Neuronal stem cell (in vitro differentiated cells): Measurements from ENCODE around the gene FAM219A.
"Not testable (repeated sequence)": the region's sequence is repeated elsewhere in the genome, so short reads cannot be mapped to it uniquely, and the experiment has no call there.

Experiments used
- DNase-seq: peaks from one replicate; pipeline ENCODE4 v3.0.0-alpha.2; 2013; ENCODE audit warnings: low spot score
- H2AFZ ChIP-seq: one replicate; pipeline ENCODE4 v1.6.1; 2013; ENCODE audit warnings: mild to moderate bottlenecking, low read length, inconsistent platforms
- H2AK5ac ChIP-seq: 2 replicates; pipeline ENCODE4 v1.6.1; 2013; ENCODE audit warnings: low read depth, mild to moderate bottlenecking, inconsistent platforms, low read length, moderate library complexity, mixed read lengths
- H2BK120ac ChIP-seq: 2 replicates; pipeline ENCODE4 v1.6.1; 2013; ENCODE audit warnings: low read depth, mild to moderate bottlenecking, inconsistent platforms, low read length, moderate library complexity, mixed read lengths
- H2BK12ac ChIP-seq: one replicate; pipeline ENCODE4 v1.6.1; 2013; ENCODE audit warnings: low read length, inconsistent platforms
- H2BK15ac ChIP-seq: 2 replicates; pipeline ENCODE4 v1.6.1; 2013; ENCODE audit warnings: mild to moderate bottlenecking, low read length, inconsistent platforms, mixed read lengths
- H2BK5ac ChIP-seq: one replicate; pipeline ENCODE4 v1.6.1; 2013; ENCODE audit warnings: inconsistent platforms, mild to moderate bottlenecking, low read length, moderate library complexity
- H3K14ac ChIP-seq: one replicate; pipeline ENCODE4 v1.6.1; 2013; ENCODE audit warnings: low read length, inconsistent platforms
- H3K18ac ChIP-seq: 2 replicates; pipeline ENCODE4 v1.6.1; 2013; ENCODE audit warnings: low read length, inconsistent platforms
- H3K23ac ChIP-seq: 2 replicates; pipeline ENCODE4 v1.6.1; 2013; ENCODE audit warnings: low read depth, mild to moderate bottlenecking, mixed read lengths, low read length, inconsistent platforms; ENCODE audit not compliant: poor library complexity
- H3K27ac ChIP-seq: replicated peaks from 3 replicates; pipeline ENCODE4 v1.5.1; 2013; ENCODE audit warnings: low read length, inconsistent platforms
- H3K27me3 ChIP-seq, 3 experiments: 2 replicates each; pipeline ENCODE4 v1.6.1; 2013; ENCODE audit warnings: low read length in 3 of 3, mild to moderate bottlenecking in 2 of 3, inconsistent platforms in 1 of 3, low read depth in 1 of 3, mixed read lengths in 1 of 3, moderate library complexity in 1 of 3; ENCODE audit not compliant: control insufficient read depth in 3 of 3, insufficient read depth in 3 of 3
- H3K36me3 ChIP-seq, 2 donors: replicated peaks in 1 of 2; 2 replicates each; pipeline ENCODE4 v1.6.1; 2013; ENCODE audit warnings: low read length in 2 of 2; ENCODE audit not compliant: control insufficient read depth in 2 of 2, insufficient read depth in 2 of 2
- H3K4ac ChIP-seq: 2 replicates; pipeline ENCODE4 v1.6.1; 2013; ENCODE audit warnings: inconsistent platforms, mild to moderate bottlenecking, low read length, moderate library complexity
- H3K4me1 ChIP-seq, 2 donors: 1 replicate in 1 of 2; 2 replicates in 1 of 2; pipeline ENCODE4 v1.6.1; 2013; ENCODE audit warnings: low read length in 2 of 2, low read depth in 1 of 2; ENCODE audit not compliant: control insufficient read depth in 2 of 2, insufficient read depth in 1 of 2
- H3K4me2 ChIP-seq: one replicate; pipeline ENCODE4 v1.6.1; 2013; ENCODE audit warnings: mild to moderate bottlenecking, low read length, inconsistent platforms; ENCODE audit not compliant: insufficient read depth, poor library complexity, severe bottlenecking
- H3K4me3 ChIP-seq, 2 donors: 2 replicates each; pipeline ENCODE4 v1.5.1; 2013; ENCODE audit warnings: low read length in 2 of 2, mild to moderate bottlenecking in 2 of 2, inconsistent platforms in 1 of 2, moderate library complexity in 1 of 2
- H3K79me1 ChIP-seq: one replicate; pipeline ENCODE4 v1.6.1; 2013; ENCODE audit warnings: low read depth, mild to moderate bottlenecking, inconsistent platforms, low read length, moderate library complexity
- H3K9ac ChIP-seq: one replicate; pipeline ENCODE4 v1.6.1; 2013; ENCODE audit warnings: mild to moderate bottlenecking, low read depth, low read length, inconsistent platforms; ENCODE audit not compliant: poor library complexity
- H3K9me3 ChIP-seq, 2 donors: replicated peaks in 1 of 2; 2 replicates each; pipeline versions ENCODE3 to v1.6.1; 2013; ENCODE audit warnings: low read length in 2 of 2, mild to moderate bottlenecking in 2 of 2, inconsistent platforms in 1 of 2, low read depth in 1 of 2, mixed read lengths in 1 of 2, moderate library complexity in 1 of 2; ENCODE audit not compliant: control insufficient read depth in 2 of 2, insufficient read depth in 1 of 2
- H4K8ac ChIP-seq: one replicate; pipeline ENCODE4 v1.6.1; 2013; ENCODE audit warnings: low read depth, mild to moderate bottlenecking, inconsistent platforms, low read length, moderate library complexity
- H4K91ac ChIP-seq: one replicate; pipeline ENCODE4 v1.6.1; 2013; ENCODE audit warnings: low read length, low read depth, mild to moderate bottlenecking, inconsistent platforms; ENCODE audit not compliant: poor library complexity
- WGBS, 2 donors: extraction: QIAGEN DNeasy Blood & Tissue Kit; methylation state at CpG; one replicate each; pipeline ENCODE4 v1.1.7; 2013; ENCODE audit warnings: missing lambda C conversion rate in 2 of 2, mixed read lengths in 1 of 2; ENCODE audit not compliant: insufficient read length in 2 of 2, insufficient replicate concordance in 1 of 2; ENCODE audit errors: extremely low coverage in 2 of 2; 5-methylcytosine and 5-hydroxymethylcytosine counted together

The FAM219A gene

DNA sequence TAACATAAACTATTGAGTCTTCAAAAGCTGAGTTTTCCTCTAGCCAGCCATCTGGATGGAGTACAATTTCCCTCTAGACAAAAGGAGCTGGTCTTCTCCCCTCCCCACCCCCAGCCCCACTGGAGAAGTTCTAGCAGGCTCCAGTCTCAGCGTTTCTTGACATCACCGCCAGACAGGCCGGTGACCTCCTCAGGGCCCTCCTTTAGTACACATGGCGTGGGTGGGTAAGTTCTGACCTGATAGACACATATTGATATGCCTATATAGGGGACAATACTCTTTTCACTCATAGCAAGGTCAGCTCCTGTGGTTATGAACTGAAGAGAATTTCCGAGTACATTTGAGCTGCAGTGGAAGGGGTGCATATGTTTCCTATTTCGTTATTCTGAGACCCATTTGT lies 27.5 kb upstream of the FAM219A start:
- Histone ChIP-seq H2BK15ac (no peak overlapping the region), H3K14ac (no peak overlapping the region), H3K79me1 (no peaks in the 10 kb centered on the region), H3K4ac (no peak overlapping the region), H2BK5ac (no peak overlapping the region), H3K36me3 (no peaks in the 10 kb centered on the region), H4K91ac (no peak overlapping the region), H3K4me2 (no peak overlapping the region), H3K9ac (no peak overlapping the region), H3K23ac (no peak overlapping the region), H2BK12ac (no peak overlapping the region), H3K27me3 (no peaks in the 10 kb centered on the region), H3K4me1 (peaks cover 0 to 14% of the 10 kb centered on the region in 2 donors), H4K8ac (no peak overlapping the region), H2AFZ (no peak overlapping the region), H3K18ac (no peak overlapping the region), H2AK5ac (no peak overlapping the region), H3K9me3 (no peaks in the 10 kb centered on the region), H2BK120ac (no peak overlapping the region), H3K27ac (no peak overlapping the region), H3K4me3 (no peak overlapping the region)
- DNase-seq: no peak
- no CpG with 5 or more reads among the region's 6 CpGs for WGBS, 2 donors

DNA sequence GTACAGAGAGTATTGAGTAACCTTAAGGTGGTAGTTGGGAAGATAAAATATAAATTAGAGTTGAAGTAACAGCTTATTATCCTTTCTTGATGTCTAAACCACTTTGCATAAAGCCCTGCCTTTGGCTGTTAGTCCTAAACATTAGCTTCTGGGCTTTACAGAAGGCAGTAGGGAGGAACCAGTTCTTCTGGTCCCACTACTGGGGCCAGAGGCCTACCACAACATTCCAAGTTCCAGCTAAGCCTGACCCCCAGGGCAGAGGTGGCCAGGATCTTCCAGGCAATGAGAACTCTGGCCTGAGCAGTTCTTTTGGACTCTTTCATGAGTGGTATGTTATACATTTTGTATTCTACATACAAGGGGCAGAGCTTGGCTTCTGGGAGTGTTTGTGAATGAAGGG lies 26.3 kb upstream of the FAM219A start:
- no peak overlapping the region for H3K18ac ChIP-seq
- H3K27ac ChIP-seq: no peak overlapping the region
- H3K23ac ChIP-seq: no peak overlapping the region
- H3K79me1 ChIP-seq: no peaks in the 10 kb centered on the region
- no peak overlapping the region for H2BK12ac ChIP-seq
- no peak overlapping the region for H2AK5ac ChIP-seq
- H2BK5ac ChIP-seq: peak overlapping the region; percentile 16
- H3K9me3 ChIP-seq: no peaks in the 10 kb centered on the region
- no peak overlapping the region for H2BK120ac ChIP-seq
- H3K9ac ChIP-seq: no peak overlapping the region
- no peak overlapping the region for H4K8ac ChIP-seq
- H3K14ac ChIP-seq: no peak overlapping the region
- no peak overlapping the region for H3K4ac ChIP-seq
- no peak overlapping the region for H4K91ac ChIP-seq
- peaks cover 0 to 18% of the 10 kb centered on the region in 2 donors for H3K4me1 ChIP-seq
- no peak for DNase-seq
- no peaks in the 10 kb centered on the region for H3K36me3 ChIP-seq
- no peak overlapping the region for H3K4me2 ChIP-seq
- no peaks in the 10 kb centered on the region for H3K27me3 ChIP-seq
- H3K4me3 ChIP-seq: no peak overlapping the region
- H2BK15ac ChIP-seq: no peak overlapping the region
- no peak overlapping the region for H2AFZ ChIP-seq

DNA sequence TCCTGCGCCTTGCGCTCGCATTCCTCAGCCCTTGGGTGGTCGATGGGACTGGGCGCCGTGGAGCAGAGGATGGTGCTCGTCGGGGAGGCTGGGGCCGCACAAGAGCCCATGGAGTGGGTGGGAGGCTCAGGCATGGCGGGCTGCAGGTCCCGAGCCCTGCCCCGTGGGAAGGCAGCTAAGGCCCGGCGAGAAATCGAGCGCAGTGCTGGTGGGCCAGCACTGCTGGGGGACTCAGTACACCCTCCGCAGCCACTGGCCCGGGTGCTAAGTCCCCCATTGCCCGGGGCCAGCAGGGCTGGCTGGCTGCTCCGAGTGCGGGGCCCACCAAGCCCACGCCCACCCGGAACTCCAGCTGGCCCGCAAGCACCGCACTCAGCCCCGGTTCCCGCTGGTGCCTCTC lies 24.4 kb upstream of the FAM219A start:
- H3K27ac ChIP-seq, H3K23ac ChIP-seq, H3K18ac ChIP-seq, H4K8ac ChIP-seq, H3K4ac ChIP-seq, H3K14ac ChIP-seq, H3K9ac ChIP-seq, H2BK5ac ChIP-seq, H2BK120ac ChIP-seq, H3K36me3 ChIP-seq, H2BK12ac ChIP-seq, H4K91ac ChIP-seq, H2AK5ac ChIP-seq, H3K27me3 ChIP-seq, H2AFZ ChIP-seq, H3K4me2 ChIP-seq, DNase-seq, H2BK15ac ChIP-seq, H3K79me1 ChIP-seq, H3K4me3 ChIP-seq, H3K9me3 ChIP-seq: not testable (repeated sequence)
- no CpG with 5 or more reads among the region's 27 CpGs for WGBS, 2 donors
- H3K4me1 ChIP-seq: peaks cover 0 to 25% of the 10 kb centered on the region in 2 donors

DNA sequence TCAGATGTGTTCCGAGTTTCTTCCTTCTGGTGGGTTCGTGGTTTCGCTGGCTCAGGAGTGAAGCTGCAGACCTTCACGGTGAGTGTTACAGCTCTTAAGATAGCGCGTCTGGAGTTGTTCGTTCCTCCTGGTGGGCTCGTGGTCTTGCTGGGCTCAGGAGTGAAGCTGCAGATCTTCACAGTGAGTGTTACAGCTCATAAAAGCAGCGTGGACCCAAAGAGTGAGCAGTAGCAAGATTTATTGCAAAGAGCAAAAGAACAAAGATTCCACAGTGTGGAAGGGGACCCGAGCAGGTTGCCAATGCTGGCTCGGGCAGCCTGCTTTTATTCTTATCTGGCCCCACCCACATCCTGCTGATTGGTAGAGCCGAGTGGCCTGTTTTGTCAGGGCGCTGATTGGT lies 23.2 kb upstream of the FAM219A start:
- H3K4me1 ChIP-seq: peaks cover 0 to 25% of the 10 kb centered on the region in 2 donors
- H3K23ac ChIP-seq, H3K27me3 ChIP-seq, H4K8ac ChIP-seq, H3K4ac ChIP-seq, H3K4me2 ChIP-seq, H3K9ac ChIP-seq, H3K27ac ChIP-seq, H2BK120ac ChIP-seq, H2AFZ ChIP-seq, H2AK5ac ChIP-seq, DNase-seq, H3K18ac ChIP-seq, H4K91ac ChIP-seq, H3K9me3 ChIP-seq, H3K36me3 ChIP-seq, H2BK12ac ChIP-seq, H3K4me3 ChIP-seq, H2BK5ac ChIP-seq, H3K14ac ChIP-seq, H3K79me1 ChIP-seq, H2BK15ac ChIP-seq: not testable (repeated sequence)
- no CpG with 5 or more reads among the region's 13 CpGs for WGBS, 2 donors
